Astrocyte of the cerebellum (primary cell): ENCODE results near the gene TFAP2B.

ENCODE experiments used
- DNase-seq: peaks from one replicate; pipeline ENCODE4 v3.0.0-alpha.2; 2011; ENCODE audit warnings: low read depth
- H3K4me3 ChIP-seq: 2 replicates; pipeline ENCODE4 v1.5.1; 2011; ENCODE audit warnings: mild to moderate bottlenecking, low read depth, low read length, moderate library complexity
- in situ Hi-C: cut with HindIII; loops from 2 replicates; pipeline ENCODE4 v1.10.0; 2017; ENCODE audit warnings: low sequenced_read_pairs
- TF ChIP-seq, protein P1 (sequence below): IDR thresholded peaks from 2 replicates; pipeline ENCODE4 v1.5.1; 2012; ENCODE audit warnings: low read length, low read depth, moderate library complexity, mild to moderate bottlenecking; ENCODE audit errors: missing control alignments

TFAP2B gene

DNA sequence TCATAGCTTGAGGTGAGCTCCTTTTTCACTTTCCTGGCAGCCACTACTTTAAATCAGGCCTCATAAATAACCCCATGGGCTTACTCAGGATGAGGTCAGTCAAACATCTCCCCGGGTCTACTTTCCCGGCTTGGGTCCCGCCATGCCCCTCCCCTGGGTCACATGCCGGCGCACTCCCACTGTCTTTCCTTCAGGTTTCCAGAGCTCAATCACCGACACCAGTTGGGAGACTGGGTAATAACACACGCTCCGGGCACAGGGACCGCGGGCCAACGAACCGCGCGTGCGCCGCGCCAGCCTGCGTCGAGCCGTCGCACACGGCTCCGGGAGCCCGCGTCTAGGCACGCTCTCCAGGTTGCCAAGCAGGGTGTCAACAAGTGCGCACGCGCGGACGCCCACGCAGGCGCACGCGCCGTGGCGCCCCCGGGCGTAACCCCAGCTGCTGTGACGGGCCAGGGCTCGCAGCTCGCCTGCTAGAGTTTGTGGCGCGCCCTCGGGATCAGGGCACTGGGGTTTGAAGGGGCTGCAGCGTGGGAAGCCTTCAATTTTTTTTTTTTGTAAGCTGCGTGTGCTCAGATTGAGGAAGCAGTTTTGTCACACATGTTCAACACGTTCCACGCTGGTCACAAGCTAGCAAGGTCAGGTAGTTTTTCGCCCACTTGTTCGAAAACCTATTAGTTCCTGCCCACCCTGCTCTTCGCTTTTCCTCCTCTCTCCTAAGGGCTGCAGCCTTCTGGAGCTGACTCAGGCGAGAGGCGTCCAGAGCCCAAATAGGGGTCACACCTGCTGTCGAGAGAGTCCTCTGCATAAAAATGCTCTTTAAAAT lies 31.8 kb downstream of the TFAP2B start:
- in situ Hi-C loops, result no loop called here
- H3K4me3 ChIP-seq, result peak overlapping the region; percentile 19
- no peak for DNase-seq
- TF ChIP-seq, protein P1, sequence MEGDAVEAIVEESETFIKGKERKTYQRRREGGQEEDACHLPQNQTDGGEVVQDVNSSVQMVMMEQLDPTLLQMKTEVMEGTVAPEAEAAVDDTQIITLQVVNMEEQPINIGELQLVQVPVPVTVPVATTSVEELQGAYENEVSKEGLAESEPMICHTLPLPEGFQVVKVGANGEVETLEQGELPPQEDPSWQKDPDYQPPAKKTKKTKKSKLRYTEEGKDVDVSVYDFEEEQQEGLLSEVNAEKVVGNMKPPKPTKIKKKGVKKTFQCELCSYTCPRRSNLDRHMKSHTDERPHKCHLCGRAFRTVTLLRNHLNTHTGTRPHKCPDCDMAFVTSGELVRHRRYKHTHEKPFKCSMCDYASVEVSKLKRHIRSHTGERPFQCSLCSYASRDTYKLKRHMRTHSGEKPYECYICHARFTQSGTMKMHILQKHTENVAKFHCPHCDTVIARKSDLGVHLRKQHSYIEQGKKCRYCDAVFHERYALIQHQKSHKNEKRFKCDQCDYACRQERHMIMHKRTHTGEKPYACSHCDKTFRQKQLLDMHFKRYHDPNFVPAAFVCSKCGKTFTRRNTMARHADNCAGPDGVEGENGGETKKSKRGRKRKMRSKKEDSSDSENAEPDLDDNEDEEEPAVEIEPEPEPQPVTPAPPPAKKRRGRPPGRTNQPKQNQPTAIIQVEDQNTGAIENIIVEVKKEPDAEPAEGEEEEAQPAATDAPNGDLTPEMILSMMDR, result no peak

DNA sequence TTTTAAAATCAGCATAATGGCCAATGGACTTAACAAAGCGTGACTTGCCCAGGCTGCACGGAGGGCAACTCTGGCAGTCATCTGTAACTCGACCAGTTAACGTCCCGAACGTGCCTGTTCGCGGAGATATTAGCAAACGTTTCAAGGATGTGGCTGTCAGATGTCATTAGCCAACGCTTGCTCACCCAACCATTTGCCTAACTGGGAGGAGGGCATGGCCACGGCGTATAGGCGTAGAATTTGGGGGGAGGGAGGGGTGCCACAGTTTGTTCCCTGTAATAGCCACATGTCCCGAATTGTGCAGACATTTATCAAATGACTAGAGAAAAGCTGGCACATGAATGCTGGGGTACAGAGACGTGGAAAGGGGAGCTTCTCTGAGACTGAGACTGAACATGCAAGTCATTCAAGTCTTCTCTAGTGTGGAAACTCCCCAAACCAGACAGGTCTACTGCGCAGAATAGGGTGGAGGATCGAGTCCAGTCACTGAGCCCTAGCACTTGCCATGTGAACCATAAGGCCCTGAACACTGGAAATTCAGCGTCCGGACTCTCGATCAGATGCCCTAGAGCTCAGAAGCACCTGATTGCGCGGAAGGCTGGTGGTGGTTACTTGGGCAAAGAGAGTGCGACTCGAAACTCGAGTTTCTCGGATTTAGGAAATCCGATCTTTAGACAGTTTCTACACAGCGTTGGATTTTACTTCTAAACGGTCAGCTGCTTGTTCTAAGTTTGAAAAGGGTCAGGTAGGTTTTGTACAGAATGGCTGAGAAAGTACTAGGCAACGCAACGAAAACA lies 32.6 kb downstream of the TFAP2B start:
- TF ChIP-seq, protein P1, result no peak
- H3K4me3 ChIP-seq, result no peak overlapping the region
- in situ Hi-C loops, result no loop called here
- DNase-seq, result no peak

DNA sequence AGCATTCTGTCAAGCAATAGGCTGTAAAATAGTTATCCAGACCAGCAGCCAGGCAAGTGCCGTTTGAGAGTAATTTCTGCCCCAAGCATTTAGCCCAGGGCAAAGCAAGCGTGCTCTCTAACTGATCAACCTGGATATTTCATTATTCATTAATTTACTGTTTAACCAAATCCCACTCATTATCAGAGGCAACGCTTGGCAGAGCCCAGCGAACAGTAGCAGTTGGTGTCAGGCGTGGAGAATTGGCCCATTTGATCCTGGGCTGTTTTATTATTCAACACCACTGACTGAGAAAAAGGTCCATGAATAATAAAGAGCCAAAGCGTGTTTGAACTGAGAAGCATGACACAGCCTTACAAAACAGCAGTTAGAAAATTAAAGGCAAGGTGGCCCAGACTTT lies 35.3 kb downstream of the TFAP2B start:
- no peak for DNase-seq
- in situ Hi-C loops, result no loop called here
- TF ChIP-seq, protein P1, result no peak
- H3K4me3 ChIP-seq, result no peak overlapping the region

DNA sequence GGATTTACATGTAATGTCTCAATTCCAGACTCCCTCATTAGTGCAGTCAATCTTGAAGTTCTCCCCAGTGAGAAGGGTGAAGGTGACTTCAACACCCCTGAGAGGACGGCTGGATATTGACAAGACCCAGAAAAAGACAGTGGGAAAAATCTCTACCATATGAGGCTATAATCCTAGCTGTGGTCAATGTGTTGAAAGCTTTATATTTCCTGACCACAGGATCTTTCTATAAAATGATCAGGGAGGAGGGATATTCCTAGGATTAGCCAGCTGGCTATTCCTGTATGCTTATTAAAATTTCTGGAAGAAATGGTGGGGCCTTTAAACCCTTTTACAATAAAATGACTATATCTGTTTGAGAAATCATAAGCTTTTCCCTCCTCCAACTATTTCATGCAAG lies 43.0 kb downstream of the TFAP2B start:
- in situ Hi-C loops, result no loop called here
- H3K4me3 ChIP-seq, result no peak overlapping the region
- DNase-seq, result no peak
- TF ChIP-seq, protein P1, result no peak

DNA sequence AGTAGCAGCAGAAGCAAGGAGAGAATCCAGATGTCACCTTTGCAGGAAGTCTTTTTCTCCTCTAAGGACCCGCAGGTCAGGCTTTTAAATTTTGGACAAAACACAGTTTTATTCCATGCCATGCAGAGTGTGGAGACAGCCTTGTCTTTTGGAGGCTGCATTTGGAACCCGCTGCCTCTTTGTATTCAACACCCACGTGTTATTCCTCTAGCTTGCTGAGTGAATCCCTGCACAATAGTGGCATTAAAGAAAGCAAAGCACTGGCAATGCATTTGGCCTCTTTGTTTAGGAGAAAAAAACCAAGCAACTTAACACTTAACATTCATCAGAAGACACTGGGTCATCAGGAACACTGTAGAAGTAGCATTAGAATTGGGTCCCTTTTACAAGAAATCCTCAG lies 43.5 kb downstream of the TFAP2B start:
- no peak overlapping the region for H3K4me3 ChIP-seq
- in situ Hi-C loops, result no loop called here
- no peak for DNase-seq
- TF ChIP-seq, protein P1, result no peak

DNA sequence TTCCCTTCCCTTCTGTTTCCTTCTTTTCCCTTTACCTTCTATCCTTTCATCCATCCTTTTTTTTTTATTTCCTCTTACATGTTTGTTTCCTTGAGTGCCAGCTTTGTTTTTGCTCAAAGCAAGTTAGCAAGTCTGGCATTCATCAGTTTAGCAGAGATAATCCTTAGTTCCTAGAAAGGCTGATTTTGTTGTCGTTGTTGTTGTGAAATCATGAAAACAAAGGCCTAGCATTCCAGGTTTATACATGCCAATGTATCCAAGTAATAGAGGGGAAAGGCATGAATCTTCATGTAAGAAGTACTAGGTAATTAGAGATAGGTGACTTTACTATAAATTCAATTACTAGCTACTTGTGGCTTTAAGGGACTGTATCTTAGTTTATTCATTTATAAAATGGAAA lies 45.9 kb downstream of the TFAP2B start:
- TF ChIP-seq, protein P1, result no peak
- DNase-seq, result no peak
- in situ Hi-C loops, result no loop called here
- H3K4me3 ChIP-seq, result no peak overlapping the region
